Upper lobe of right lung (tissue), 1 donor: ENCODE results near the gene RERE. TPM values are rescaled to one million over a fixed set of nuclear protein-coding genes. Genes with fewer than 3 reads are reported as not detected.

Experiments
- ATAC-seq: fragments of 200-7000 bp; cut with Tn5 transposase; one replicate; pipeline ENCODE4 v1.9.1; 2020; ENCODE audit warnings: mild to moderate bottlenecking, moderate library complexity
- DNase-seq: peaks from one replicate; pipeline ENCODE4 v3.0.0-alpha.2; 2020
- H3K27ac ChIP-seq: fragments of 200-600 bp; one replicate; pipeline ENCODE4 v1.8.0; 2022
- H3K27me3 ChIP-seq: fragments of 200-600 bp; one replicate; pipeline ENCODE4 v1.8.0; 2022; ENCODE audit warnings: mild to moderate bottlenecking
- H3K36me3 ChIP-seq: fragments of 200-600 bp; one replicate; pipeline ENCODE4 v1.8.0; 2022
- H3K4me1 ChIP-seq: fragments of 200-600 bp; one replicate; pipeline ENCODE4 v1.8.0; 2022
- H3K4me3 ChIP-seq: fragments of 200-600 bp; one replicate; pipeline ENCODE4 v1.8.0; 2022; ENCODE audit warnings: mild to moderate bottlenecking
- H3K9me3 ChIP-seq: fragments of 200-600 bp; one replicate; pipeline ENCODE4 v1.8.0; 2022
- intact Hi-C: fragments of 100-400 bp; cut with DNase I; formaldehyde crosslinking; loops from one replicate; pipeline ENCODE4 v1.11.0; 2022
- total RNA-seq: library from RNA; stranded (reverse); fragmentation: NEBNext Ultra II Directional; extraction: Animal tissue kit (Norgen Biotek cat#: 25700); gene quantifications from one replicate; pipeline ENCODE4 v1.2.1, GENCODE V29; 2021
- TF ChIP-seq, protein P1 (sequence below): fragments of 200-600 bp; IDR thresholded peaks from one replicate; pipeline ENCODE4 v1.8.0; 2022; ENCODE audit warnings: antibody characterized with exemption
- donor health status: DM: no; HTN: yes; CAD: no; lungs with severe emphysema.

RERE gene
- total RNA-seq, 1 donor from 2014 or later: 99.6 TPM

DNA sequence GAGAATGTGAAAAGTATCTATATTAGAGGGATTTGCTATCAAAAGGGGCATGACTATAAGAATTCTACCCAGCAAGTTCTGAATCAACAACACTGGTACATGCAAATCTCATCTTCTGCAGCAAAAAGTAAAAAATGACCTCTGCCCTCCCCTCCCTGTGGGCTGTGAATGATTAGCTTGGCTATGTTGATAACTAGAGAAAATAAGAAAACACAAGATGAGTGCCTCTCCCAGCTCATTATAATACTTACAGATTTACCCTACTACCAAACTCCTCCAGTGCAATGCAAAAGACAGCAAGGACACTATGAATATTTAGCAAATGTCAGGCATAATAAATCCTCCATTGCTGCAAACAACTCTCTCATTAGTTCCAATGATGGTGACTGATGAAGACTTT is 397.1 kb downstream of the RERE start:
- H3K27me3 ChIP-seq: no peaks in the 10 kb centered on the region
- TF ChIP-seq, protein P1, sequence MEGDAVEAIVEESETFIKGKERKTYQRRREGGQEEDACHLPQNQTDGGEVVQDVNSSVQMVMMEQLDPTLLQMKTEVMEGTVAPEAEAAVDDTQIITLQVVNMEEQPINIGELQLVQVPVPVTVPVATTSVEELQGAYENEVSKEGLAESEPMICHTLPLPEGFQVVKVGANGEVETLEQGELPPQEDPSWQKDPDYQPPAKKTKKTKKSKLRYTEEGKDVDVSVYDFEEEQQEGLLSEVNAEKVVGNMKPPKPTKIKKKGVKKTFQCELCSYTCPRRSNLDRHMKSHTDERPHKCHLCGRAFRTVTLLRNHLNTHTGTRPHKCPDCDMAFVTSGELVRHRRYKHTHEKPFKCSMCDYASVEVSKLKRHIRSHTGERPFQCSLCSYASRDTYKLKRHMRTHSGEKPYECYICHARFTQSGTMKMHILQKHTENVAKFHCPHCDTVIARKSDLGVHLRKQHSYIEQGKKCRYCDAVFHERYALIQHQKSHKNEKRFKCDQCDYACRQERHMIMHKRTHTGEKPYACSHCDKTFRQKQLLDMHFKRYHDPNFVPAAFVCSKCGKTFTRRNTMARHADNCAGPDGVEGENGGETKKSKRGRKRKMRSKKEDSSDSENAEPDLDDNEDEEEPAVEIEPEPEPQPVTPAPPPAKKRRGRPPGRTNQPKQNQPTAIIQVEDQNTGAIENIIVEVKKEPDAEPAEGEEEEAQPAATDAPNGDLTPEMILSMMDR: no peak
- H3K36me3 ChIP-seq: peaks cover 24% of the 10 kb centered on the region
- peak overlapping the region; percentile 74 for H3K4me3 ChIP-seq
- ATAC-seq (no peak), DNase-seq (no peak)
- intact Hi-C loops: no loop called here
- H3K27ac ChIP-seq: peak overlapping the region; percentile 45
- peaks cover 77% of the 10 kb centered on the region for H3K4me1 ChIP-seq
- H3K9me3 ChIP-seq: no peaks in the 10 kb centered on the region

DNA sequence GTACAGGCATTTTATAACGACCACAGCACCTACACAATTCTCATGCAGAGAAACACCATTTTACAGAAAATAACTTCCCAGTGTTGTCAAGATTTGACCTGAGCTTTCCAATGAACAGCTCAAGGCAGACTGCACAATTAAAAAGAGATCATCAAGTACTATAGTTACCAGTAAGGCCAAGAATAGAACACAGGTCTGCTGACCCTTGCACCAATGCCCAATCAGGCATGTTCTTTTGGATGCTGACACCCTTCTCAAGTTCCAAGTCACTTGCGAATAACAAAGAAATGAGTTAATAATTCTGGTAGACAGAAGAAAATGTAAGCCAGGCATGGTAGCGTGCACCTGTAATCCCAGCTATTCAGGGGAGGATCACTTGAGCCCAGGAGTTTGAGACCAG is 397.6 kb downstream of the RERE start:
- TF ChIP-seq, protein P1: no peak
- Histone ChIP-seq H3K27ac (peak overlapping the region; percentile 24), H3K4me1 (peaks cover 75% of the 10 kb centered on the region), H3K9me3 (no peaks in the 10 kb centered on the region), H3K36me3 (peaks cover 24% of the 10 kb centered on the region), H3K27me3 (no peaks in the 10 kb centered on the region), H3K4me3 (peak overlapping the region; percentile 74)
- ATAC-seq: no peak
- DNase-seq: no peak
- intact Hi-C loops: no loop called here

GRCh38 chr1:8419172-8419571 is 398.3 kb downstream of the RERE start:
- Histone ChIP-seq H3K27me3 (no peaks in the 10 kb centered on the region), H3K36me3 (peaks cover 27% of the 10 kb centered on the region), H3K9me3 (no peaks in the 10 kb centered on the region), H3K4me3 (peak overlapping the region; percentile 74), H3K27ac (peak overlapping the region; percentile 24), H3K4me1 (peaks cover 68% of the 10 kb centered on the region)
- ATAC-seq (no peak), DNase-seq (no peak)
- TF ChIP-seq, protein P1: no peak
- intact Hi-C loops: no loop called here

DNA sequence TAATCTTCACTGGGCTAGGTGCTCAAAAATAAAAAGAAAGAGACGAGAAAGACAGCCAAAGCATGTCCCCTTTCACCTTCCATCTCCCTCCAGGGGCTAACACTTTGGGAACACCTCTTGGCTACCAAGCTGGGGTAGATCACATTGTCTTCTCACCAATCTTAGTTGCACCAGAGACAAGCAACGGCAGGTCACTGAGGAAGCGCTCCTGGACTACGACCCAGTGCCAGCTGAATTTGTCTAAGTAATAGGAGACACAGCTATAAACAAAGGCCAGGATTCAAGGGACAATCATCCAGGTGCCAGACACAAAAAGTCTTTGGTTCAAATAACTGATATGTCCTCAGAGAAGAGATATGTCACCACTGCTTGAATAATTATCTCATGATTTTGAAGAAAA is 399.1 kb downstream of the RERE start:
- TF ChIP-seq, protein P1: no peak
- ATAC-seq (no peak), DNase-seq (no peak)
- Histone ChIP-seq H3K4me3 (no peak overlapping the region), H3K27ac (peak overlapping the region; percentile 33), H3K36me3 (peaks cover 33% of the 10 kb centered on the region), H3K27me3 (no peaks in the 10 kb centered on the region), H3K4me1 (peaks cover 67% of the 10 kb centered on the region), H3K9me3 (no peaks in the 10 kb centered on the region)
- intact Hi-C loops: no loop called here

DNA sequence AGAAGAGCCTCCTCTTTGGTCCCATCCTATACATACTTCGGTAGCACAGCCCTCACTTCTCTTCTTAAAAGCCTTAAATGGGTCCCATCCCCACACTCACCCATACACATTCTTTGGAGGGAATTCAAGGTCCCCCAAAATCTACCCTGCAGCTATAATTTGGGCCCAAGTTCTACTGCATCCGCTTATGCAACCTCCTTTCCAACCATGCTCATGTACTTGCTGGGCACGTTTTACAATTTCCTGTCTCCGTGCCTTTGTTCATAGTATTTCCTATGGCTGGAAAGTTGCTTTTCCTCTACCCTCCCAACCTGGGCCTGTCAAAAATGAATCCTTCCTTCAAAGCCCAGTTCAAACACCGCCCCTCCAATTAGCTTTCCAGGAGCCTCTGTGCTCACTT is 399.8 kb downstream of the RERE start:
- H3K27me3 ChIP-seq: no peaks in the 10 kb centered on the region
- H3K4me1 ChIP-seq: peaks cover 70% of the 10 kb centered on the region
- H3K27ac ChIP-seq: peak overlapping the region; percentile 33
- TF ChIP-seq, protein P1: no peak
- ATAC-seq: no peak
- DNase-seq: no peak
- no peak overlapping the region for H3K4me3 ChIP-seq
- intact Hi-C loops: no loop called here
- peaks cover 38% of the 10 kb centered on the region for H3K36me3 ChIP-seq
- no peaks in the 10 kb centered on the region for H3K9me3 ChIP-seq

GRCh38 chr1:8416881-8417280 is 400.6 kb downstream of the RERE start:
- H3K9me3 ChIP-seq: no peaks in the 10 kb centered on the region
- intact Hi-C loops: no loop called here
- TF ChIP-seq, protein P1: no peak
- no peaks in the 10 kb centered on the region for H3K27me3 ChIP-seq
- ATAC-seq (no peak), DNase-seq (no peak)
- no peak overlapping the region for H3K4me3 ChIP-seq
- H3K4me1 ChIP-seq: peaks cover 73% of the 10 kb centered on the region
- peaks cover 38% of the 10 kb centered on the region for H3K36me3 ChIP-seq
- H3K27ac ChIP-seq: peak overlapping the region; percentile 33
